Smooth muscle cell (in vitro differentiated cells): ENCODE data around the gene CHST11. TPM values are rescaled to one million over a fixed set of nuclear protein-coding genes. Genes with fewer than 3 reads are reported as not detected.

ENCODE experiments used
- DNase-seq: peaks from one replicate; lab custom pipeline; 2025; ENCODE audit not compliant: unreplicated experiment; lab: John Stamatoyannopoulos, UW
- H2AFZ ChIP-seq: fragments of 200-600 bp; sonication (generic); 2 replicates; pipeline ENCODE4 v1.6.0; 2016; ENCODE audit warnings: antibody characterized with exemption, low read depth, mild to moderate bottlenecking
- H3F3A ChIP-seq: fragments of 200-600 bp; sonication (generic); 2 replicates; pipeline ENCODE4 v1.6.0; 2017; ENCODE audit warnings: antibody characterized with exemption, low read depth
- H3K27ac ChIP-seq: fragments of 200-600 bp; sonication (generic); 2 replicates; pipeline ENCODE4 v1.5.1; 2016; ENCODE audit warnings: low read depth, mild to moderate bottlenecking
- H3K27me3 ChIP-seq: fragments of 200-600 bp; sonication (generic); 2 replicates; pipeline ENCODE4 v1.6.1; 2016; ENCODE audit warnings: low read depth, mild to moderate bottlenecking
- H3K36me3 ChIP-seq: fragments of 200-600 bp; sonication (generic); 2 replicates; pipeline ENCODE4 v1.5.1; 2016; ENCODE audit warnings: low read depth
- H3K4me1 ChIP-seq: fragments of 200-600 bp; sonication (generic); 2 replicates; pipeline ENCODE4 v1.5.1; 2016; ENCODE audit warnings: low read depth
- H3K4me2 ChIP-seq: fragments of 200-600 bp; sonication (generic); 2 replicates; pipeline ENCODE4 v1.6.0; 2016; ENCODE audit warnings: mild to moderate bottlenecking
- H3K4me3 ChIP-seq: fragments of 200-600 bp; sonication (generic); 2 replicates; pipeline ENCODE4 v1.5.1; 2016; ENCODE audit warnings: mild to moderate bottlenecking
- H3K79me2 ChIP-seq: fragments of 200-600 bp; sonication (generic); 2 replicates; pipeline ENCODE4 v1.6.0; 2016; ENCODE audit warnings: low read depth, mild to moderate bottlenecking
- H3K9ac ChIP-seq: fragments of 200-600 bp; sonication (generic); 2 replicates; pipeline ENCODE4 v1.6.0; 2016; ENCODE audit warnings: low read depth
- H3K9me3 ChIP-seq: fragments of 200-600 bp; sonication (generic); replicated peaks from 2 replicates; pipeline ENCODE4 v1.5.1; 2016; ENCODE audit warnings: low read depth
- H4K20me1 ChIP-seq: fragments of 200-600 bp; sonication (generic); 2 replicates; pipeline ENCODE4 v1.6.0; 2016; ENCODE audit warnings: low read depth
- CTCF ChIP-seq: fragments of 200-600 bp; sonication (generic); IDR thresholded peaks from 2 replicates; pipeline ENCODE4 v1.5.1; 2017; ENCODE audit warnings: borderline replicate concordance, mild to moderate bottlenecking, antibody characterized with exemption; ENCODE audit not compliant: insufficient read depth, poor library complexity, severe bottlenecking
- WGBS: methylation state at CpG from one replicate; pipeline ENCODE4 v1.1.7; 2016; ENCODE audit warnings: low lambda C conversion rate; 5-methylcytosine and 5-hydroxymethylcytosine counted together
- polyA plus RNA-seq: library from polyadenylated mRNA; unstranded; fragments of >200 nt; fragmentation: Nextera tagmentation; extraction: Ambion mirVana; gene quantifications from 2 replicates; pipeline ENCODE4 v1.2.1, GENCODE V29; 2016
- total RNA-seq: library from RNA; depleted of rRNA; stranded (reverse); fragments of >200 nt; gene quantifications from 2 replicates; pipeline ENCODE4 v1.2.3, GENCODE V29; 2014

CHST11 gene
- total and polyA plus RNA-seq, 2 experiments from 2014 or later: 6.9 to 10.2 TPM

GRCh38 chr12:104520242-104520900, 63.6 kb downstream of the CHST11 start:
- TF ChIP-seq CTCF: no peak
- Histone ChIP-seq H3K79me2 (peaks cover 17% of the 10 kb centered on the region), H3K9ac (no peak overlapping the region), H3K9me3 (no peaks in the 10 kb centered on the region), H4K20me1 (peaks cover 21% of the 10 kb centered on the region), H3K4me2 (no peak overlapping the region), H3K27me3 (no peaks in the 10 kb centered on the region), H3F3A (no peaks in the 10 kb centered on the region), H3K4me3 (no peak overlapping the region), H2AFZ (no peak overlapping the region), H3K27ac (no peak overlapping the region), H3K4me1 (no peaks in the 10 kb centered on the region), H3K36me3 (no peaks in the 10 kb centered on the region)
- WGBS: 73% methylated on average over 4 of the region's 4 CpGs
- DNase-seq: no peak

- no peak for TF ChIP-seq CTCF
- Histone ChIP-seq H3K9me3 (no peaks in the 10 kb centered on the region), H4K20me1 (peaks cover 23% of the 10 kb centered on the region), H3K36me3 (no peaks in the 10 kb centered on the region), H3K27ac (no peak overlapping the region), H3K4me2 (no peak overlapping the region), H3F3A (no peaks in the 10 kb centered on the region), H2AFZ (no peak overlapping the region), H3K4me3 (no peak overlapping the region), H3K27me3 (no peaks in the 10 kb centered on the region), H3K9ac (no peak overlapping the region), H3K4me1 (peaks cover 13% of the 10 kb centered on the region), H3K79me2 (peaks cover 15% of the 10 kb centered on the region)
- 74% methylated on average over 5 of the region's 5 CpGs for WGBS
- no peak for DNase-seq
Observed at GRCh38 chr12:104521731-104522130, 65.0 kb downstream of the CHST11 start.

GRCh38 chr12:104522985-104523722, 66.4 kb downstream of the CHST11 start:
- no peak overlapping the region for H3K4me2 ChIP-seq
- 78% methylated on average over 4 of the region's 4 CpGs for WGBS
- peaks cover 15% of the 10 kb centered on the region for H3K79me2 ChIP-seq
- H4K20me1 ChIP-seq: peaks cover 23% of the 10 kb centered on the region
- H3K9ac ChIP-seq: no peak overlapping the region
- no peaks in the 10 kb centered on the region for H3K9me3 ChIP-seq
- TF ChIP-seq CTCF: no peak
- no peaks in the 10 kb centered on the region for H3K27me3 ChIP-seq
- H2AFZ ChIP-seq: no peak overlapping the region
- no peak overlapping the region for H3K27ac ChIP-seq
- no peak overlapping the region for H3K4me3 ChIP-seq
- H3K36me3 ChIP-seq: no peaks in the 10 kb centered on the region
- DNase-seq: no peak
- H3K4me1 ChIP-seq: peaks cover 14% of the 10 kb centered on the region
- H3F3A ChIP-seq: no peaks in the 10 kb centered on the region
